Measurements from ENCODE around the gene LPA.
"Not testable (repeated sequence)": the region's sequence is repeated elsewhere in the genome, so short reads cannot be mapped to it uniquely, and the experiment has no call there.

The LPA gene

DNA sequence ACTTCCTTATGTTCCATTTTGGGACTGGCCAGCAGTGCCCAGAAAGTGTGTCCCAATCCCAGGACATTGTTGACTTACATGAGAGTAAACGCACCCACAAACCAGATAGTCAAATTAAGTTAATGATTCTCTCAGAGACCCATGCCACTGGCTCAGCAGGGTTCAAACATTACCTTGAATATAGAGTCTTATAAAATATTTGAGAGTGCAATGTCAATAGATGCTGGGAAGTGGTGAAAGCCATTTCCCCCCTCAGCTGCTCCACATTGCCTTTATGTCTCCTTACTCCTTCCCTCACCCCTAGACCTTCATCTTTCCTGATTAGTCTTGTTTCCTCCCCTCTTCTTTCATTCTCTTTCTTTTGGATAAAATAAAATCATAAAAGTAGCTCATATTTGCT is at the start of gene LPA:
Gene LPA, minus strand, starts transcription at position 78 of the 400 bp plus-strand sequence. Its CDS starts 61 bp downstream, at position 17.
- DNase-seq (ENCODE audit: low read depth); H3K4me3 ChIP-seq (ENCODE audit: low read depth, low read length): not testable (repeated sequence)

- not testable (repeated sequence) for DNase-seq (ENCODE audit: low read depth)
Measured at GRCh38 chr6:160708993-160709392, 44.9 kb upstream of the LPA start.

DNA sequence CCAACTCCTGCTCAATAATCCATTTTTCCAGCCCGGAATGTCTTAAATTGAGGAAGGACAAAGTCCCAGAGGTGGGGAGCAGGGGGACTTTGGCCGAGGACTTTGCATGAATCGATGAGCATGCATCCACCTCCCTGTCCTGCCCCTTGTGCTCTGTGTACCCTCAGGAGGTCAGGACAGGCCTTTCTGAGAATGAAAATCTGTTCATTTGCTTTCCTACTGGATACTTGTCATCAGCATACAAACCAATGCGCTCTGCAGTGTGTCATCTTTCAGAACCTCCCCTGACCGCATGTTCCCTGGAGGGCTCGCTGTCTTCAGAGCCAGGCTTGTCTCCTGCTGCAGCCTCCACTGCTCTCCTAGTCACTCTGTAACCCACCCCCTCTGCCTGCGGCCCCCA is 40.6 kb upstream of the LPA start:
- not testable (repeated sequence) for DNase-seq (ENCODE audit: low read depth); H3K4me3 ChIP-seq (ENCODE audit: low read depth, low read length)

More at GRCh38 chr6:160708993-160709392, 44.9 kb upstream of the LPA start:
- not testable (repeated sequence) for H3K4me3 ChIP-seq (ENCODE audit: low read depth, low read length)

GRCh38 chr6:160701918-160702680 is 38.0 kb upstream of the LPA start, which contains the start of gene PLG:
TSS of gene PLG (plus strand) at chr6:160702244. CDS start at chr6:160702305, 61 bp downstream.
- not testable (repeated sequence) for H3K4me3 ChIP-seq (ENCODE audit: low read depth, low read length); DNase-seq (ENCODE audit: low read depth)

GRCh38 chr6:160697826-160698225 is 33.8 kb upstream of the LPA start:
- TF ChIP-seq, protein P1, sequence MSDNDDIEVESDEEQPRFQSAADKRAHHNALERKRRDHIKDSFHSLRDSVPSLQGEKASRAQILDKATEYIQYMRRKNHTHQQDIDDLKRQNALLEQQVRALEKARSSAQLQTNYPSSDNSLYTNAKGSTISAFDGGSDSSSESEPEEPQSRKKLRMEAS (IDR thresholded peaks at IDR 0.05; ENCODE audit: low read depth, low read length): no peak
- TF ChIP-seq, protein P2, sequence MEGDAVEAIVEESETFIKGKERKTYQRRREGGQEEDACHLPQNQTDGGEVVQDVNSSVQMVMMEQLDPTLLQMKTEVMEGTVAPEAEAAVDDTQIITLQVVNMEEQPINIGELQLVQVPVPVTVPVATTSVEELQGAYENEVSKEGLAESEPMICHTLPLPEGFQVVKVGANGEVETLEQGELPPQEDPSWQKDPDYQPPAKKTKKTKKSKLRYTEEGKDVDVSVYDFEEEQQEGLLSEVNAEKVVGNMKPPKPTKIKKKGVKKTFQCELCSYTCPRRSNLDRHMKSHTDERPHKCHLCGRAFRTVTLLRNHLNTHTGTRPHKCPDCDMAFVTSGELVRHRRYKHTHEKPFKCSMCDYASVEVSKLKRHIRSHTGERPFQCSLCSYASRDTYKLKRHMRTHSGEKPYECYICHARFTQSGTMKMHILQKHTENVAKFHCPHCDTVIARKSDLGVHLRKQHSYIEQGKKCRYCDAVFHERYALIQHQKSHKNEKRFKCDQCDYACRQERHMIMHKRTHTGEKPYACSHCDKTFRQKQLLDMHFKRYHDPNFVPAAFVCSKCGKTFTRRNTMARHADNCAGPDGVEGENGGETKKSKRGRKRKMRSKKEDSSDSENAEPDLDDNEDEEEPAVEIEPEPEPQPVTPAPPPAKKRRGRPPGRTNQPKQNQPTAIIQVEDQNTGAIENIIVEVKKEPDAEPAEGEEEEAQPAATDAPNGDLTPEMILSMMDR (IDR thresholded peaks at IDR 0.05; ENCODE audit: low read depth, low read length): no peak
- TF ChIP-seq POLR2A (IDR thresholded peaks at IDR 0.05; ENCODE audit: extremely low read depth, insufficient read length) (no peak), MYC (IDR thresholded peaks at IDR 0.05; ENCODE audit: low read depth, low read length) (no peak)
- no peak for DNase-seq (ENCODE audit: low read depth)
- no peak overlapping the region for H3K4me3 ChIP-seq (ENCODE audit: low read depth, low read length)

- not testable (repeated sequence) for DNase-seq (ENCODE audit: low read depth); H3K4me3 ChIP-seq (ENCODE audit: low read depth, low read length)
Measured at GRCh38 chr6:160696884-160697283, 32.8 kb upstream of the LPA start.

DNA sequence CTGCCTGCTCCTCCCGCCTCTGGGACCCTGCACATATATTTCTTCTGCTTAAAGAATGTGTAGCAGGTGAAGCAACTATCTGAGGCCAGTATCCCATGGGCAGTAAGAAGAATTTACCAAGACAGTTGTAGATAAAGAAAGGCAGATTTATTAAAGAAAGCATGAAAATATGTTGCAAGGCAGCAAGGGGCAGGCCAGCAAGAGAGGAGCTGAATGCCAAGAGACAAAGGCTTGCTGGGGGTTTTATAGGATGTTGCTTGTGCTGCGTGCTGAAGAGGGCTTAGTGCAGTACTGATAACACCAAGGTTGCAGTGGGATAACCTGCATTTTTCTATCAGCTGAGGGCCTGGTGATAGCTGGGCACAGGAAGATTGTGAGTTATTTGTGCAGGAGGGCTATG is 31.5 kb upstream of the LPA start:
- not testable (repeated sequence) for DNase-seq (ENCODE audit: low read depth); H3K4me3 ChIP-seq (ENCODE audit: low read depth, low read length)

DNA sequence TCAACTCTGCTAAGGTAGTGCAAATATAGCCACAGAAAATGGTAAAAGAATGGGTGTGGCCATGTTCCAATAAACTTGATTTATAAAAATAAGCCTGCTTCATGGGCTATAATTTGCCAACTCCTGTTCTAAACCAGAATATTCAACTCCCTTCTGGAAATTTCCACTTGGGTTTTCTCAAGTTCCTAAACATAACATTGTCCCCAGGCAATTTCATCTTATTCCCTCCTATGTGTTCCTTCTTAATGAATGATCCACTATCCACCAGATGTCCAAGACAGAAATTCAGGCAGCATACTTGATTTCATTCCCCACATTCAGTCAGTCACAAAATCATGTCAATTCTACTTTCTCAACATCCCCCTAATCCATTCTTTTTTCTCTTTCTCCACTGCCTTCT is 30.9 kb upstream of the LPA start:
- not testable (repeated sequence) for H3K4me3 ChIP-seq (ENCODE audit: low read depth, low read length); DNase-seq (ENCODE audit: low read depth)

DNA sequence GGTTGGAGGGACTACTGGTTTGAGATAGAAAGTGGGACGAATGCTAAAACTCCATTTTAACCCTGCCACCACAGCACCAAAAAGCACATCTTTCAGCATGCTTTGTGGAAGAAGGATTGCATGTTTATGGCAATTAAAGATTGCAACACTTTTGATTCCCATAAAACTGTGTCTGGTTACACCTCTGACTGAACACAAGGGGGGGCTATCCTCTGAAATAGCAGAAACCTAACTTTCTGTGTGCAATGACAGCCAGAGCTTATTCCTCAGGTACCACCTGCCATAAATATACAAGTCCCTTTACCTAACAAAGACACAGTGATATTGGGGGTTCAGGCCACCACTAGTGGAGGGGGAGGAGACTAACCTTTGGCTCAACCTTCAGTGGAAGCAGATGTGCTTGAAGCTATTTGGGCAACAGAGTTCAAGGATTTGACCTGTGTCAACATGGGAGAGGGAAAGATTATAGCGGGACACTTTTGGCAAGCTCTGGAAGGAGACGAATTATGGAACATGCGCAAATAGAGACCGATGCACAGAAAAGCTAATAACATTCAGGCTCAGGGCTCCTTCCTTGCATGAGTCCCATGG is 28.4 kb upstream of the LPA start:
- DNase-seq (ENCODE audit: low read depth): peak; percentile 23
- H3K4me3 ChIP-seq (ENCODE audit: low read depth, low read length): no peak overlapping the region
- TF ChIP-seq, protein P2 (IDR thresholded peaks at IDR 0.05; ENCODE audit: low read depth, low read length): peak; percentile 25
- no peak for TF ChIP-seq MYC (IDR thresholded peaks at IDR 0.05; ENCODE audit: low read depth, low read length)

DNA sequence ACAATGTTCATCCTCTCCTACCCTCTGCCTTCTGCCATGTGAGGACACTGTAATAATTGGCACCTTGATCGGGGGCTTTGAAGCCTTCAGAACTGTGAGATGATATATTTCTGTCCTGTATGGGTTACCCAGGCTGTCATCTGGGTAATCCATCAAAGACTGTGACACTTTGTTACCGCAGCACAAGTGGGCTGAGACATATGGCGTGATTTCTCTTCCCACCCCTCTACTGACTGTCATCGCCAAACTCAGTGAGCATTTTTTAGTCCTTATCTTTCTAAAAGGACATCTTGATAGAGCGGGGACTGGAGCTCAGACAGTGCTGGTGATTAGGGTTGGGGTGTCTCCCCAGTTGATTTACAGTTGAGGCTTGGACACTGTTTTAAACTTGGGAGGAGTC is 27.5 kb upstream of the LPA start:
- DNase-seq (ENCODE audit: low read depth): no peak
- TF ChIP-seq, protein P1 (IDR thresholded peaks at IDR 0.05; ENCODE audit: low read depth, low read length): no peak
- TF ChIP-seq MYC (IDR thresholded peaks at IDR 0.05; ENCODE audit: low read depth, low read length) (no peak), POLR2A (IDR thresholded peaks at IDR 0.05; ENCODE audit: extremely low read depth, insufficient read length) (no peak)
- TF ChIP-seq, protein P2 (IDR thresholded peaks at IDR 0.05; ENCODE audit: low read depth, low read length): no peak

More for the DNA sequence above, 27.5 kb upstream of the LPA start:
- no peak overlapping the region for H3K4me3 ChIP-seq (ENCODE audit: low read depth, low read length)

Data from NB4 (cell line).